Breast epithelium (tissue), 4 donors: ENCODE measurements around the gene COPZ2. TPM values are rescaled to one million over a fixed set of nuclear protein-coding genes. Genes with fewer than 3 reads are reported as not detected.

Source experiments
- DNase-seq, 2 donors: peaks; one replicate each; pipeline ENCODE4 v3.0.0-alpha.2; 2019; ENCODE audit warnings: low spot score in 2 of 2
- H3K27ac ChIP-seq, 2 donors: fragments of 200-600 bp; sonication (generic) in 1 of 2; one replicate each; pipeline ENCODE4 v1.5.1; 2016 to 2019; ENCODE audit warnings: mild to moderate bottlenecking in 1 of 2
- H3K27me3 ChIP-seq, 2 donors: fragments of 200-600 bp; sonication (generic) in 1 of 2; one replicate each; pipeline versions ENCODE4 v1.5.1 to v1.6.0; 2017 to 2019; ENCODE audit warnings: control low read depth in 1 of 2, mild to moderate bottlenecking in 1 of 2
- H3K36me3 ChIP-seq: fragments of 200-600 bp; one replicate; pipeline ENCODE4 v1.5.1; 2019
- H3K4me1 ChIP-seq, 2 donors: fragments of 200-600 bp; sonication (generic); one replicate each; pipeline ENCODE4 v1.5.1; 2016 to 2019; ENCODE audit warnings: control low read depth in 1 of 2
- H3K4me3 ChIP-seq, 3 donors: fragments of 200-600 bp; sonication (generic); 1 replicate in 2 of 3; 2 replicates in 1 of 3; pipeline ENCODE4 v1.5.1; 2016 to 2019; ENCODE audit warnings: mild to moderate bottlenecking in 3 of 3, moderate library complexity in 2 of 3
- H3K9me3 ChIP-seq, 2 donors: fragments of 200-600 bp; sonication (generic) in 1 of 2; one replicate each; pipeline ENCODE4 v1.5.1; 2016 to 2019; ENCODE audit warnings: control low read depth in 1 of 2
- CTCF ChIP-seq, 3 donors: fragments of 450-650 bp; IDR thresholded peaks; one replicate each; pipeline ENCODE4 v1.5.1; 2016 to 2017; ENCODE audit warnings: antibody characterized with exemption in 3 of 3, mild to moderate bottlenecking in 3 of 3, moderate library complexity in 3 of 3
- POLR2A ChIP-seq: fragments of 450-650 bp; IDR thresholded peaks from one replicate; pipeline ENCODE4 v1.6.1; 2016; ENCODE audit warnings: antibody characterized with exemption, mild to moderate bottlenecking, moderate library complexity
- POLR2AphosphoS5 ChIP-seq, 3 donors: sonication (generic); formaldehyde crosslinking; IDR thresholded peaks; one replicate each; pipeline ENCODE4 v1.6.1; 2017; ENCODE audit warnings: antibody characterized with exemption in 3 of 3
- intact Hi-C: fragments of 100-400 bp; cut with DNase I; formaldehyde crosslinking; loops from one replicate; pipeline ENCODE4 v1.15.1; 2023; ENCODE audit warnings: low total_unique reads
- total RNA-seq, 3 donors: library from RNA; depleted of rRNA; stranded (reverse); fragments of >200 nt; gene quantifications; one replicate each; pipeline ENCODE4 v1.1.0, GENCODE V29; 2016

The COPZ2 gene
- total RNA-seq, 3 donors from 2014 or later, result 16.4 to 97.9 (median 23.3) TPM

GRCh38 chr17:48012654-48013053, 24.9 kb downstream of the COPZ2 start:
- Histone ChIP-seq H3K4me3 (peak overlapping the region in 2 of 3 donors; percentile 48 to 59), H3K4me1 (peaks cover 0 to 10% of the 10 kb centered on the region in 2 donors), H3K9me3 (no peaks in the 10 kb centered on the region), H3K27ac (no peak overlapping the region), H3K36me3 (no peaks in the 10 kb centered on the region), H3K27me3 (no peaks in the 10 kb centered on the region)
- no peak for DNase-seq
- intact Hi-C loops, result no loop called here
- no peak for TF ChIP-seq POLR2AphosphoS5 (IDR thresholded peaks at IDR 0.05)

- Histone ChIP-seq H3K4me3 (peak overlapping the region; percentile 35 to 59 (median 48)), H3K27me3 (no peaks in the 10 kb centered on the region)
- DNase-seq, result no peak
Observed at GRCh38 chr17:48012151-48012520, 25.5 kb downstream of the COPZ2 start.

GRCh38 chr17:48011405-48012150, 26.0 kb downstream of the COPZ2 start:
- peak in 1 of 2 donors; percentile 37 for DNase-seq
- H3K36me3 ChIP-seq, result no peaks in the 10 kb centered on the region
- peaks cover 0 to 10% of the 10 kb centered on the region in 2 donors for H3K4me1 ChIP-seq
- H3K27me3 ChIP-seq, result no peaks in the 10 kb centered on the region
- intact Hi-C loops, result no loop called here
- no peaks in the 10 kb centered on the region for H3K9me3 ChIP-seq
- peak in 2 of 3 donors; percentile 8 to 40 for TF ChIP-seq CTCF (IDR thresholded peaks at IDR 0.05)
- no peak for TF ChIP-seq POLR2A
- no peak overlapping the region for H3K27ac ChIP-seq
- peak overlapping the region; percentile 35 to 59 (median 48) for H3K4me3 ChIP-seq

More at GRCh38 chr17:48012151-48012520, 25.5 kb downstream of the COPZ2 start:
- Histone ChIP-seq H3K4me1 (peaks cover 0 to 10% of the 10 kb centered on the region in 2 donors), H3K9me3 (no peaks in the 10 kb centered on the region), H3K36me3 (no peaks in the 10 kb centered on the region), H3K27ac (no peak overlapping the region)
- no peak for TF ChIP-seq POLR2A
- intact Hi-C loops, result no loop called here

GRCh38 chr17:48010193-48010592, 27.4 kb downstream of the COPZ2 start:
- no peaks in the 10 kb centered on the region for H3K27me3 ChIP-seq
- H3K4me1 ChIP-seq, result peaks cover 0 to 10% of the 10 kb centered on the region in 2 donors
- TF ChIP-seq CTCF (IDR thresholded peaks at IDR 0.05), result no peak
- no peak for TF ChIP-seq POLR2A
- no peak for TF ChIP-seq POLR2AphosphoS5 (IDR thresholded peaks at IDR 0.05)
- no peak overlapping the region for H3K4me3 ChIP-seq
- DNase-seq, result no peak
- H3K36me3 ChIP-seq, result no peaks in the 10 kb centered on the region
- no peaks in the 10 kb centered on the region for H3K9me3 ChIP-seq
- no peak overlapping the region for H3K27ac ChIP-seq
- intact Hi-C loops, result no loop called here

GRCh38 chr17:48006936-48007709, 30.5 kb downstream of the COPZ2 start:
- TF ChIP-seq POLR2AphosphoS5 (IDR thresholded peaks at IDR 0.05) (no peak), POLR2A (no peak), CTCF (IDR thresholded peaks at IDR 0.05) (no peak)
- no peak overlapping the region for H3K27ac ChIP-seq

GRCh38 chr17:48004983-48005382, 32.6 kb downstream of the COPZ2 start:
- no peak overlapping the region for H3K27ac ChIP-seq
- no peak for DNase-seq

More at GRCh38 chr17:48006936-48007709, 30.5 kb downstream of the COPZ2 start:
- no peak for DNase-seq
- H3K27me3 ChIP-seq, result no peaks in the 10 kb centered on the region
- no peaks in the 10 kb centered on the region for H3K36me3 ChIP-seq
- intact Hi-C loops, result no loop called here
- H3K4me3 ChIP-seq, result no peak overlapping the region
- no peaks in the 10 kb centered on the region for H3K9me3 ChIP-seq
- H3K4me1 ChIP-seq, result peaks cover 0 to 7% of the 10 kb centered on the region in 2 donors

More at GRCh38 chr17:48004983-48005382, 32.6 kb downstream of the COPZ2 start:
- Histone ChIP-seq H3K4me3 (no peak overlapping the region), H3K27me3 (no peaks in the 10 kb centered on the region), H3K4me1 (no peaks in the 10 kb centered on the region), H3K36me3 (no peaks in the 10 kb centered on the region), H3K9me3 (no peaks in the 10 kb centered on the region)
- intact Hi-C loops, result no loop called here
- TF ChIP-seq POLR2AphosphoS5 (IDR thresholded peaks at IDR 0.05), result no peak
- TF ChIP-seq POLR2A, result no peak
- TF ChIP-seq CTCF (IDR thresholded peaks at IDR 0.05), result no peak
